Measurements from ENCODE around the gene EDEM2. TPM values are rescaled to one million over a fixed set of nuclear protein-coding genes. Genes with fewer than 3 reads are reported as not detected.

Gene EDEM2
- total and polyA plus RNA-seq, 2 of the 4 experiments (the other 2 are of a cell fraction) = 19.0 to 27.4 TPM

GRCh38 chr20:35133031-35133430 lies 14.1 kb downstream of the EDEM2 start:
- peak overlapping the region in 1 of 2 experiments; percentile 57; a peak in 1 of 4 replicates for H4K8ac ChIP-seq (ENCODE audit: low read depth in 2 of 2, low read length in 2 of 2)
- H2BK5ac ChIP-seq (ENCODE audit: low read depth, low read length, poor library complexity, severe bottlenecking) = no peak overlapping the region
- BruUV-seq (replicated peaks) = no TSS peak

More at GRCh38 chr20:35133031-35133430, 14.1 kb downstream of the EDEM2 start:
- Histone ChIP-seq H3K9ac (ENCODE audit: low read depth, low read length) (no peak overlapping the region), H2AFZ (replicated peaks; ENCODE audit: low read length, poor library complexity) (no peak overlapping the region), H3K36me3 (ENCODE audit: control insufficient read depth, insufficient read depth, low read length) (peaks cover 35% of the 10 kb centered on the region), H3K4me1 (ENCODE audit: control insufficient read depth, insufficient read depth, low read length) (peaks cover 3% of the 10 kb centered on the region), H3K4ac (ENCODE audit: low read depth, low read length) (peak overlapping the region; percentile 26), H3K14ac (replicated peaks; ENCODE audit: low read depth, low read length) (no peak overlapping the region), H2BK20ac (ENCODE audit: low read depth, low read length) (no peak overlapping the region), H4K20me1 (ENCODE audit: insufficient read depth, low read length) (no peaks in the 10 kb centered on the region; the same call in 1 of the 2 replicates), H3K9me3 (ENCODE audit: control insufficient read depth, insufficient read depth, low read length) (no peaks in the 10 kb centered on the region), H3K27me3 (ENCODE audit: control insufficient read depth, insufficient read depth, low read length) (no peaks in the 10 kb centered on the region), H3K4me2 (ENCODE audit: low read depth, low read length) (no peak overlapping the region), H3K79me1 (ENCODE audit: low read depth in 1 of 2, low read length in 2 of 2) (peaks cover 0 to 12% of the 10 kb centered on the region in 2 experiments; a peak in 2 of 4 replicates), H3K27ac (ENCODE audit: insufficient read depth, low read length) (no peak overlapping the region), H2AK5ac (ENCODE audit: low read depth, low read length) (peak overlapping the region; percentile 82), H4K5ac (ENCODE audit: low read depth, low read length) (no peak overlapping the region), H3K18ac (ENCODE audit: low read depth, low read length) (no peak overlapping the region), H2AK9ac (replicated peaks; ENCODE audit: low read depth, low read length, poor library complexity) (no peak overlapping the region), H3K9me1 (ENCODE audit: insufficient read depth, low read length) (peaks cover 14% of the 10 kb centered on the region), H3K4me3 (ENCODE audit: insufficient read depth, low read depth, low read length) (no peak overlapping the region), H2BK15ac (ENCODE audit: low read depth, low read length) (no peak overlapping the region), H4K91ac (ENCODE audit: insufficient read depth, low read depth, low read length) (no peak overlapping the region; the same call in 1 of the 2 replicates), H2BK120ac (ENCODE audit: low read depth, low read length) (no peak overlapping the region), H3K56ac (ENCODE audit: extremely low read depth, insufficient read depth, low read length) (no peak overlapping the region), H3K23ac (ENCODE audit: low read depth, low read length) (no peak overlapping the region)
- DNase-seq (no peak), ATAC-seq (ENCODE audit: low read depth) (no peak)
- ChIA-PET CTCF (interaction anchor here (1.0 to 1.5 kb wide), 2 partner anchors 12 to 37 kb away, joined by 3 read pairs; no protein-coding TSS in a partner anchor), POLR2A (ENCODE audit: unreplicated experiment) (no interaction called here)
- intact Hi-C loops (cut with micrococcal nuclease) (no loop called here), in situ Hi-C loops (cut with MboI; ENCODE audit: low sequenced_read_pairs) (loop anchor here (25.0 kb wide), 1 partner anchor 304 kb away; the partner anchor contains the start of gene GDF5), dilution Hi-C loops (cut with HindIII; ENCODE audit: low sequenced_read_pairs, unreplicated experiment) (no loop called here)
- TF ChIP-seq MXI1 (IDR thresholded peaks at IDR 0.05; ENCODE audit: borderline replicate concordance, low read depth, low read length) = no peak
- no peak for TF ChIP-seq CHD1 (IDR thresholded peaks at IDR 0.05; ENCODE audit: low read depth, low read length)
- 100% methylated on average over 1 of the region's 5 CpGs; no CpG with 5 or more reads in 1 of the 2 experiments for WGBS, 2 experiments (ENCODE audit: extremely low coverage in 2 of 2, insufficient read length in 1 of 2)

Measured in IMR-90 (cell line).